Right lobe of liver (tissue), 6 donors: ENCODE results near the gene CCDC8. TPM values are rescaled to one million over a fixed set of nuclear protein-coding genes. Genes with fewer than 3 reads are reported as not detected.

Experiments used
- ATAC-seq, 4 donors: fragments of 200-7000 bp; cut with Tn5 transposase; one replicate each; pipeline ENCODE4 v1.9.1; 2020; ENCODE audit warnings: mild to moderate bottlenecking in 4 of 4, moderate library complexity in 4 of 4
- DNase-seq, 3 donors: peaks; one replicate each; pipeline ENCODE4 v3.0.0-alpha.2; 2020
- H3K27ac ChIP-seq, 3 donors: fragments of 200-600 bp; one replicate each; pipeline ENCODE4 v1.8.0; 2022
- H3K27me3 ChIP-seq, 2 donors: fragments of 200-600 bp; one replicate each; pipeline ENCODE4 v1.8.0; 2022
- H3K36me3 ChIP-seq, 4 donors: fragments of 200-600 bp; sonication (generic) in 1 of 4; one replicate each; pipeline versions ENCODE4 v1.5.1 to v1.8.0; 2017 to 2022; ENCODE audit warnings: control low read depth in 1 of 4
- H3K4me1 ChIP-seq, 4 donors: fragments of 200-600 bp; sonication (generic) in 1 of 4; one replicate each; pipeline versions ENCODE4 v1.5.1 to v1.8.0; 2017 to 2022; ENCODE audit warnings: control low read depth in 1 of 4
- H3K4me3 ChIP-seq, 3 donors: fragments of 200-600 bp; one replicate each; pipeline ENCODE4 v1.8.0; 2022
- H3K9me3 ChIP-seq, 4 donors: fragments of 200-600 bp; sonication (generic) in 1 of 4; one replicate each; pipeline versions ENCODE4 v1.5.1 to v1.8.0; 2017 to 2022; ENCODE audit warnings: control low read depth in 1 of 4
- POLR2A ChIP-seq: fragments of 450-650 bp; IDR thresholded peaks from one replicate; pipeline ENCODE4 v1.6.1; 2017; ENCODE audit warnings: antibody characterized with exemption, mild to moderate bottlenecking
- WGBS: methylation state at CpG from one replicate; pipeline ENCODE4 v1.1.6; 2018; ENCODE audit warnings: low coverage, low lambda C conversion rate; ENCODE audit not compliant: insufficient coverage; ENCODE audit errors: missing lambda C conversion rate; 5-methylcytosine and 5-hydroxymethylcytosine counted together
- intact Hi-C, 2 donors: fragments of 100-400 bp; cut with DNase I; formaldehyde crosslinking; loops; one replicate each; pipeline versions ENCODE4 v1.11.2 to v1.14.1; 2022
- total RNA-seq, 6 experiments: library from RNA; depleted of rRNA in 2 of 6; stranded (reverse); fragments of >200 nt in 2 of 6; fragmentation: NEBNext Ultra II Directional in 3 of 6; extraction: Animal tissue kit (Norgen Biotek cat#: 25700) in 3 of 6; gene quantifications; one replicate each; pipeline versions ENCODE4 v1.1.0 to v1.2.4, GENCODE V29; 2016 to 2023
- TF ChIP-seq, protein P1 (sequence below), 4 donors: fragments of 200-600 bp in 3 of 4; fragments of 450-650 bp in 1 of 4; IDR thresholded peaks; one replicate each; pipeline versions ENCODE4 v1.5.1 to v1.8.0; 2016 to 2022; ENCODE audit warnings: antibody characterized with exemption in 4 of 4, mild to moderate bottlenecking in 2 of 4
- donor health status: DM: no; HTN: yes; CAD: no.
- donor health status: DM: no; HTN: no; CAD: no.
- donor health status: DM: no; HTN: no; CAD: no.
- donor health status: DM: no; HTN: yes; CAD: no.
- donor health status: DM: no; HTN: yes; CAD: no.

CCDC8 gene
- total RNA-seq, 6 experiments from 2014 or later: 0.26 to 0.55 (median 0.44) TPM; not detected in 1

DNA sequence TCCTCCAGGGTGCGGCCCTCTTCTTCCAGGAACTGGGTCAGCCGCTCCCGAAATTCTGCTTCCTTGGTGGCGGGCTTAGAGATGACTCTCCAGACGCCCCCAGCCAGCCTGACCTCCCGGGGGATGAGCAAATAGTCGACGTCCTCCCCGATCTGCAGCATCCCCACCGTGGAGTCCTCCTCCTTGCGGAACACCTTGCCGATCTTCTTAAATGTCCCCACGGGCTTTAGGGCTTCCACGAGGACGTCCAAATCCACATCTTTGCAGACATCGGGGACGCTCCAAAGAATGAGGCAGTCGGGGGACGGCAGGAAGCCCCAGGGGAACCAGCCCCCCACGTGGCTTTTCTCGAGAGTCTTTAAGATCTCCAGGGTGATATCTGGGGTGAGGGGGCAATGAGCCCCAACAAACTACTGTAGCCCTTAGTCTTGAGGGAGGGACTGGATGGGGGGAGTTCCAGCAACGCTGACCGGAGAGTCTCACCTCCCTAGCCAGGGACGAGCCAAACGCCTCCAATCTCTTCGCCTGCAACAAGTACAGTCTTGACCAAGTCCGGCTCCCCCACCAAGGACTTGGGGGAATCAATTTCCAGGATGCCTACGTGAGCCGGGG is 608 bp downstream of the CCDC8 start:
- no peak overlapping the region for H3K27ac ChIP-seq
- H3K27me3 ChIP-seq: peaks cover 0 to 8% of the 10 kb centered on the region in 2 donors
- DNase-seq (no peak), ATAC-seq (no peak)
- TF ChIP-seq POLR2A: no peak
- TF ChIP-seq, protein P1, sequence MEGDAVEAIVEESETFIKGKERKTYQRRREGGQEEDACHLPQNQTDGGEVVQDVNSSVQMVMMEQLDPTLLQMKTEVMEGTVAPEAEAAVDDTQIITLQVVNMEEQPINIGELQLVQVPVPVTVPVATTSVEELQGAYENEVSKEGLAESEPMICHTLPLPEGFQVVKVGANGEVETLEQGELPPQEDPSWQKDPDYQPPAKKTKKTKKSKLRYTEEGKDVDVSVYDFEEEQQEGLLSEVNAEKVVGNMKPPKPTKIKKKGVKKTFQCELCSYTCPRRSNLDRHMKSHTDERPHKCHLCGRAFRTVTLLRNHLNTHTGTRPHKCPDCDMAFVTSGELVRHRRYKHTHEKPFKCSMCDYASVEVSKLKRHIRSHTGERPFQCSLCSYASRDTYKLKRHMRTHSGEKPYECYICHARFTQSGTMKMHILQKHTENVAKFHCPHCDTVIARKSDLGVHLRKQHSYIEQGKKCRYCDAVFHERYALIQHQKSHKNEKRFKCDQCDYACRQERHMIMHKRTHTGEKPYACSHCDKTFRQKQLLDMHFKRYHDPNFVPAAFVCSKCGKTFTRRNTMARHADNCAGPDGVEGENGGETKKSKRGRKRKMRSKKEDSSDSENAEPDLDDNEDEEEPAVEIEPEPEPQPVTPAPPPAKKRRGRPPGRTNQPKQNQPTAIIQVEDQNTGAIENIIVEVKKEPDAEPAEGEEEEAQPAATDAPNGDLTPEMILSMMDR (IDR thresholded peaks at IDR 0.05): no peak
- H3K4me1 ChIP-seq: peaks cover 0 to 7% (median 0%) of the 10 kb centered on the region in 4 donors
- 1% methylated on average over 10 of the region's 29 CpGs for WGBS
- H3K4me3 ChIP-seq: peak overlapping the region; percentile 20 to 33 (median 25)
- H3K36me3 ChIP-seq: no peaks in the 10 kb centered on the region
- no peaks in the 10 kb centered on the region for H3K9me3 ChIP-seq
- intact Hi-C loops: no loop called here

DNA sequence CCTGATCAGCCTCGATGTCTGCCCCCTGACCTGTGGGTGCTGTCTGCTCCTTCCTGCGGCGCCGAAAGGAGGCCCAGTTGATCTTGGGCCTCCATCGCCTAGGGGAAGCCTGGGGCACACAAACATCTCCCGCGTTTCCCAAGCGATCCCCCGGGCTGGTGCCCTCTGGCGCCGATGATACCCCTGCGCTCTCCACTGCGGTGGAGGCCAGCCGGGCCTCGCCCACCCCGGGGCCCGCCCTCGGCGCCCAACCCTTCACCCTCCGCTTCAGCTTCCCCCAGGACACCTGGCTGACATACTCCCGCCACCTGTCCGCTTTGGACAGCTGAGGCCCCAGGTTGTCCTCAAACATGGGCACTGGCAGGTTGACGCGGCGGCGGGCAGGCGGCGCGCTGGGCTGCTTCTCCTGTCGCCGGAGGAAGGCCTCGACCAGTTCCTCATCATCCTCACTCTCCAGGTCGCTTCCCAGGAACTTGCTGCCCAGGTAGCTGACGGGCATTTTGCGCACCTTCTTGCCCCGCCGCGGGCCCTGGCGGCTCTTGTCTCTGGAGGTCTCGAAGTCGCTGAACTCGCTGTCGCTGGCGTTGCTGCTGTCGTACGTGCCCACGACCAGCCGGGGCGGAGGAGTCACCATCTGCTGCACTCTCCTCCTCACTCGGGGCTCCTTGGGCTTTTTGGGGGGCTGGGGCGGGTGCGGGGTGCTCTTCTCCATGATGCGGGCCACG is 1.3 kb downstream of the CCDC8 start:
- Histone ChIP-seq H3K36me3 (no peaks in the 10 kb centered on the region), H3K9me3 (no peaks in the 10 kb centered on the region), H3K27me3 (peaks cover 0 to 8% of the 10 kb centered on the region in 2 donors), H3K27ac (no peak overlapping the region), H3K4me3 (peak overlapping the region in 2 of 3 donors; percentile 25 to 33), H3K4me1 (peaks cover 0 to 7% (median 0%) of the 10 kb centered on the region in 4 donors)
- no peak for DNase-seq
- TF ChIP-seq, protein P1 (IDR thresholded peaks at IDR 0.05): no peak
- TF ChIP-seq POLR2A: no peak
- intact Hi-C loops: no loop called here
- no peak for ATAC-seq
- WGBS: 26% methylated on average over 12 of the region's 54 CpGs

DNA sequence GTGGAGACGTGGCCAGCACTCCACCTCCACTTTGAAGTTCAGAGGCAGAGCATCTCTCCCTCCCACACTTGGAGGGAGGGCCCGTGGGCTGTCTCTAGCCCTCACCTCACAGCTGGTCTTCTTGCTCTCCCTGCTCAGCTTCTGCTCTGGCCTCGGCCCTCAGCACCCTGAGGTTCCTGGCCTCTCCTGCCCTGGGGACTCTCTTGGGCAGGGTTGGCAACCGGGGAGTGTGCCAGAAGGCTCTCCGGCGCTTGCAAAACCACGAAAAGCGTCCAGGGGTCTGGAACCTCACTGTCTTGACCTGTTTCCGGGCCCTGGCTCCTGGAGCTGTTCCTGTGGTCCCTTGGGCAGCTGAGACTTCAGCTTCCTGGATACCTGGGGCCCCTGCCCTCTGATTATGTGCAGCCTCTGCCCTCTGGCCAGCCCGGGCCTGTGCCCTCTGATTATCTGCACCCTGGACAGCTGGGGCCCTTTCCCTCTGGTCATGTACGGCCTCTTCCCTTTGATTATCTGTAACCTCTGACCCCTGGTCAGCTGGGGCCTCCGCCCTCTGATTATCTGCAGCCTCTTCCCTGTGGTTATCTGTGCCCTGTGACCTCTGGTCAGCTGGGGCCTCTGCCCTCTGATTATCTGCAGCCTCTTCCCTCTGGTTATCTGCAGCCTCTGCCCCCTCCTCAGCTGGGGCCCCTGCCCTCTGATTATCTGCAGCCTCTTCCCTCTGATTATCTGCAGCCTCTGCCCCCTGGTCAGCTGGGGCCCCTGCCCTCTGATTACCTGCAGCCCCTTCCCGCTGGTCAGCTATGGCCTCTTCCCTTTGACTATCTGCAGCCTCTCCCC is 2.1 kb downstream of the CCDC8 start:
- intact Hi-C loops: no loop called here
- H3K4me3 ChIP-seq: peak overlapping the region in 1 of 3 donors; percentile 33
- WGBS: 65% methylated on average over 9 of the region's 13 CpGs

More for the DNA sequence above, 2.1 kb downstream of the CCDC8 start:
- Histone ChIP-seq H3K27me3 (peaks cover 0 to 6% of the 10 kb centered on the region in 2 donors), H3K4me1 (peaks cover 0 to 4% (median 0%) of the 10 kb centered on the region in 4 donors), H3K9me3 (no peaks in the 10 kb centered on the region), H3K36me3 (no peaks in the 10 kb centered on the region), H3K27ac (no peak overlapping the region)
- no peak for TF ChIP-seq POLR2A
- TF ChIP-seq, protein P1 (IDR thresholded peaks at IDR 0.05): no peak
- DNase-seq (no peak), ATAC-seq (no peak)
